ENCODE measurements around the gene TRPC3.
"Not testable (repeated sequence)": the region's sequence is repeated elsewhere in the genome, so short reads cannot be mapped to it uniquely, and the experiment has no call there.

The TRPC3 gene

GRCh38 chr4:121927948-121928347 is 23.9 kb downstream of the TRPC3 start:
- H3K27ac ChIP-seq: no peak overlapping the region
- no peaks in the 10 kb centered on the region for H3K9me3 ChIP-seq
- H3K36me3 ChIP-seq: no peaks in the 10 kb centered on the region
- H3K4me1 ChIP-seq (ENCODE audit: control insufficient read depth in 1 of 2, insufficient read depth in 1 of 2, low read depth in 1 of 2, low read length in 1 of 2): no peaks in the 10 kb centered on the region
- H3K4me3 ChIP-seq (ENCODE audit: low read depth in 1 of 2, low read length in 1 of 2): no peak overlapping the region
- TF ChIP-seq CTCF (IDR thresholded peaks at IDR 0.05): no peak
- peaks cover 71% of the 10 kb centered on the region for H3K27me3 ChIP-seq

GRCh38 chr4:121926490-121926889 is 25.4 kb downstream of the TRPC3 start:
- H3K27me3 ChIP-seq: peaks cover 60% of the 10 kb centered on the region
- H3K36me3 ChIP-seq; H3K27ac ChIP-seq; H3K9me3 ChIP-seq; H3K4me3 ChIP-seq (ENCODE audit: low read depth in 1 of 2, low read length in 1 of 2); H3K4me1 ChIP-seq (ENCODE audit: control insufficient read depth in 1 of 2, insufficient read depth in 1 of 2, low read depth in 1 of 2, low read length in 1 of 2): not testable (repeated sequence)

- H3K9me3 ChIP-seq: no peaks in the 10 kb centered on the region
These were observed 28.6 kb downstream of the TRPC3 start for GRCh38 chr4:121923306-121923705.

GRCh38 chr4:121913667-121914066 is 38.2 kb downstream of the TRPC3 start:
- H3K4me1 ChIP-seq (ENCODE audit: control insufficient read depth in 1 of 2, insufficient read depth in 1 of 2, low read depth in 1 of 2, low read length in 1 of 2): no peaks in the 10 kb centered on the region
- no peaks in the 10 kb centered on the region for H3K36me3 ChIP-seq
- TF ChIP-seq CTCF (IDR thresholded peaks at IDR 0.05): no peak
- H3K4me3 ChIP-seq (ENCODE audit: low read depth in 1 of 2, low read length in 1 of 2): no peak overlapping the region
- peaks cover 28% of the 10 kb centered on the region for H3K27me3 ChIP-seq
- no peaks in the 10 kb centered on the region for H3K9me3 ChIP-seq
- H3K27ac ChIP-seq: no peak overlapping the region

More at GRCh38 chr4:121923306-121923705, 28.6 kb downstream of the TRPC3 start:
- Histone ChIP-seq H3K27me3 (peaks cover 46% of the 10 kb centered on the region), H3K27ac (no peak overlapping the region), H3K4me3 (ENCODE audit: low read depth in 1 of 2, low read length in 1 of 2) (no peak overlapping the region), H3K36me3 (no peaks in the 10 kb centered on the region), H3K4me1 (ENCODE audit: control insufficient read depth in 1 of 2, insufficient read depth in 1 of 2, low read depth in 1 of 2, low read length in 1 of 2) (no peaks in the 10 kb centered on the region)
- no peak for TF ChIP-seq CTCF (IDR thresholded peaks at IDR 0.05)

GRCh38 chr4:121908346-121908745 is 43.5 kb downstream of the TRPC3 start:
- Histone ChIP-seq H3K27me3 (peaks cover 62% of the 10 kb centered on the region), H3K9me3 (no peaks in the 10 kb centered on the region), H3K4me3 (ENCODE audit: low read depth in 1 of 2, low read length in 1 of 2) (no peak overlapping the region), H3K27ac (no peak overlapping the region), H3K4me1 (ENCODE audit: control insufficient read depth in 1 of 2, insufficient read depth in 1 of 2, low read depth in 1 of 2, low read length in 1 of 2) (no peaks in the 10 kb centered on the region), H3K36me3 (no peaks in the 10 kb centered on the region)
- TF ChIP-seq CTCF (IDR thresholded peaks at IDR 0.05): no peak

- Histone ChIP-seq H3K36me3 (no peaks in the 10 kb centered on the region), H3K4me1 (ENCODE audit: control insufficient read depth in 1 of 2, insufficient read depth in 1 of 2, low read depth in 1 of 2, low read length in 1 of 2) (no peaks in the 10 kb centered on the region), H3K27me3 (peaks cover 50% of the 10 kb centered on the region), H3K9me3 (no peaks in the 10 kb centered on the region), H3K4me3 (ENCODE audit: low read depth in 1 of 2, low read length in 1 of 2) (no peak overlapping the region), H3K27ac (no peak overlapping the region)
- no peak for TF ChIP-seq CTCF (IDR thresholded peaks at IDR 0.05)
These were observed 51.5 kb downstream of the TRPC3 start for GRCh38 chr4:121900132-121900983.
